Neutrophil (primary cell): ENCODE data around the gene SLC39A11.

Experiments used
- H3K27ac ChIP-seq: fragments of 200-600 bp; sonication (generic); 2 replicates; pipeline ENCODE4 v1.5.1; 2016; ENCODE audit warnings: mild to moderate bottlenecking, moderate library complexity
- H3K27me3 ChIP-seq: fragments of 200-600 bp; sonication (generic); 2 replicates; pipeline ENCODE4 v1.6.0; 2016; ENCODE audit warnings: mild to moderate bottlenecking
- H3K36me3 ChIP-seq: fragments of 200-600 bp; sonication (generic); 2 replicates; pipeline ENCODE4 v1.5.1; 2017
- H3K4me1 ChIP-seq, 2 experiments: fragments of 200-600 bp in 1 of 2; sonication (generic) in 1 of 2; 1 replicate in 1 of 2; 2 replicates in 1 of 2; pipeline versions ENCODE4 v1.5.1 to v1.6.1; 2013 to 2016; ENCODE audit warnings: low read depth in 1 of 2, low read length in 1 of 2, mild to moderate bottlenecking in 1 of 2, moderate library complexity in 1 of 2; ENCODE audit not compliant: control insufficient read depth in 1 of 2, insufficient read depth in 1 of 2
- H3K4me3 ChIP-seq, 2 experiments: fragments of 200-600 bp in 1 of 2; sonication (generic) in 1 of 2; 1 replicate in 1 of 2; 2 replicates in 1 of 2; pipeline ENCODE4 v1.5.1; 2013 to 2016; ENCODE audit warnings: low read depth in 1 of 2, low read length in 1 of 2, mild to moderate bottlenecking in 1 of 2, moderate library complexity in 1 of 2
- H3K9me3 ChIP-seq: fragments of 200-600 bp; sonication (generic); 2 replicates; pipeline ENCODE4 v1.5.1; 2016
- TF ChIP-seq, protein P1 (sequence below): fragments of 200-600 bp; sonication (generic); IDR thresholded peaks from 2 replicates; pipeline ENCODE4 v1.5.1; 2016; ENCODE audit warnings: antibody characterized with exemption

The SLC39A11 gene

DNA sequence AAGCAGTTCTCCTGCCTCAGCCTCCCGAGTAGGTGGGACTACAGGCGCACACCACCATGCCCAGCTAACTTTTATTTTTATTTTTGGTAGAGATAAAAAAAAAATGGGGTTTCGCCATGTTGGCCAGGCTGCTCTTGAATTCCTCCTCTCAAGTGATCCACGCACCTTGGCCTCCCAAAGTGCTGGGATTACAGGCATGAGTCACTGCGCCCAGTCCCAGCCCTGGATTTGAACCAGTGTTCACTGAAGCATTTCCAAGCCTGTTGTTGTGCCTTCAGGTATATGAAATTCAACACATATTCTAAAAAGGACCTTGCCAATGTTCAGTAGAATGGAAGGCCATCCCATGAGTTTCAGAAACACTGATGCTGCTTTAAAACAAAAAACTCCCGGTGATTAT, 165.3 kb downstream of the SLC39A11 start:
- TF ChIP-seq, protein P1, sequence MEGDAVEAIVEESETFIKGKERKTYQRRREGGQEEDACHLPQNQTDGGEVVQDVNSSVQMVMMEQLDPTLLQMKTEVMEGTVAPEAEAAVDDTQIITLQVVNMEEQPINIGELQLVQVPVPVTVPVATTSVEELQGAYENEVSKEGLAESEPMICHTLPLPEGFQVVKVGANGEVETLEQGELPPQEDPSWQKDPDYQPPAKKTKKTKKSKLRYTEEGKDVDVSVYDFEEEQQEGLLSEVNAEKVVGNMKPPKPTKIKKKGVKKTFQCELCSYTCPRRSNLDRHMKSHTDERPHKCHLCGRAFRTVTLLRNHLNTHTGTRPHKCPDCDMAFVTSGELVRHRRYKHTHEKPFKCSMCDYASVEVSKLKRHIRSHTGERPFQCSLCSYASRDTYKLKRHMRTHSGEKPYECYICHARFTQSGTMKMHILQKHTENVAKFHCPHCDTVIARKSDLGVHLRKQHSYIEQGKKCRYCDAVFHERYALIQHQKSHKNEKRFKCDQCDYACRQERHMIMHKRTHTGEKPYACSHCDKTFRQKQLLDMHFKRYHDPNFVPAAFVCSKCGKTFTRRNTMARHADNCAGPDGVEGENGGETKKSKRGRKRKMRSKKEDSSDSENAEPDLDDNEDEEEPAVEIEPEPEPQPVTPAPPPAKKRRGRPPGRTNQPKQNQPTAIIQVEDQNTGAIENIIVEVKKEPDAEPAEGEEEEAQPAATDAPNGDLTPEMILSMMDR = no peak
- H3K27ac ChIP-seq = no peak overlapping the region
- H3K4me3 ChIP-seq = no peak overlapping the region
- no peaks in the 10 kb centered on the region for H3K27me3 ChIP-seq
- H3K9me3 ChIP-seq = no peaks in the 10 kb centered on the region
- H3K36me3 ChIP-seq = peaks cover 7% of the 10 kb centered on the region
- H3K4me1 ChIP-seq = peaks cover 19 to 21% of the 10 kb centered on the region in 2 experiments

GRCh38 chr17:72926171-72926570, 166.3 kb downstream of the SLC39A11 start:
- H3K4me1 ChIP-seq = peaks cover 11 to 12% of the 10 kb centered on the region in 2 experiments
- H3K27ac ChIP-seq = no peak overlapping the region
- TF ChIP-seq, protein P1 = no peak
- H3K36me3 ChIP-seq = peaks cover 7% of the 10 kb centered on the region
- H3K9me3 ChIP-seq = no peaks in the 10 kb centered on the region
- no peak overlapping the region for H3K4me3 ChIP-seq
- no peaks in the 10 kb centered on the region for H3K27me3 ChIP-seq

- H3K27me3 ChIP-seq = no peaks in the 10 kb centered on the region
- TF ChIP-seq, protein P1 = no peak
- H3K36me3 ChIP-seq = peaks cover 7% of the 10 kb centered on the region
- H3K27ac ChIP-seq = no peak overlapping the region
- no peak overlapping the region for H3K4me3 ChIP-seq
- H3K4me1 ChIP-seq = peaks cover 8% of the 10 kb centered on the region in 2 experiments
- H3K9me3 ChIP-seq = no peaks in the 10 kb centered on the region
These were observed 168.3 kb downstream of the SLC39A11 start for GRCh38 chr17:72924196-72924595.

- TF ChIP-seq, protein P1 = no peak
- H3K27me3 ChIP-seq = no peaks in the 10 kb centered on the region
- peaks cover 7% of the 10 kb centered on the region for H3K36me3 ChIP-seq
- H3K27ac ChIP-seq = no peak overlapping the region
- no peaks in the 10 kb centered on the region for H3K9me3 ChIP-seq
- no peak overlapping the region for H3K4me3 ChIP-seq
- peaks cover 8% of the 10 kb centered on the region in 2 experiments for H3K4me1 ChIP-seq
These were observed 170.3 kb downstream of the SLC39A11 start for GRCh38 chr17:72922219-72922618.

- no peak overlapping the region for H3K27ac ChIP-seq
- H3K4me1 ChIP-seq = peaks cover 8% of the 10 kb centered on the region in 2 experiments
- no peaks in the 10 kb centered on the region for H3K27me3 ChIP-seq
- H3K36me3 ChIP-seq = peaks cover 7% of the 10 kb centered on the region
- no peak overlapping the region for H3K4me3 ChIP-seq
- TF ChIP-seq, protein P1 = no peak
- H3K9me3 ChIP-seq = no peaks in the 10 kb centered on the region
These were observed 171.0 kb downstream of the SLC39A11 start for GRCh38 chr17:72921347-72922054.
